Measurements from ENCODE around the gene UBL3. TPM values are rescaled to one million over a fixed set of nuclear protein-coding genes. Genes with fewer than 3 reads are reported as not detected.

UBL3 gene
- total RNA-seq, 1 experiment from 2014 or later: 19.0 TPM

DNA sequence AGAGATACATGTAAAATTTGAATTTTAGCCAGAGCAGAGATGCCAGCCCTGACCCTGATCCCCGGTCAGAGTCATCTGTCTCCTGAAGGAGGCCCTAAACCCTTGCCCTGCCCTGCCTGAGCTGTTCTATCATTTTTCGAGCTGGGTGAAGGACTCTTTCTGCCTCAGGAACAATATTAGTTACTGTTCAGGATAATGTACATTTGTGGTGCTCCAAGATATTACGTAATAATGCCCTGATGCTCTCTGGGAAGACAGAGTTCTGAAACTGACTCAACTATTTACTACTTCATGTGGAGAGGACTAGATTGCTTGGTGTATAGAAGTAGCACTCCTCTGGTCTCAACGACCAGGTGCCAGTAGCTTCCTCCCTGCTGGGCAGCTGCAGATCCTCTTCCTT is 37.9 kb upstream of the UBL3 start:
- H3K36me3 Mint-ChIP-seq (ENCODE audit: insufficient read depth in 1 of 3, low read depth in 3 of 3): no peaks in the 10 kb centered on the region
- H3K23ac ChIP-seq (ENCODE audit: insufficient read length, low read depth, low read length): no peak overlapping the region
- no peak overlapping the region for H4K5ac ChIP-seq (ENCODE audit: insufficient read length, low read depth, low read length)
- H3K79me1 ChIP-seq (ENCODE audit: insufficient read depth, low read depth, low read length, poor library complexity, severe bottlenecking): no peaks in the 10 kb centered on the region
- H4K20me1 ChIP-seq (ENCODE audit: control insufficient read depth, insufficient read depth, insufficient read length): no peaks in the 10 kb centered on the region
- no peaks in the 10 kb centered on the region for H3K23me2 ChIP-seq (ENCODE audit: insufficient read length, low read depth, low read length, poor library complexity, severe bottlenecking)
- DNase-seq: no peak
- H3K9me3 Mint-ChIP-seq: no peaks in the 10 kb centered on the region
- H3K4me1 Mint-ChIP-seq: peaks cover 50 to 55% of the 10 kb centered on the region in 2 experiments
- no peak overlapping the region for H4K91ac ChIP-seq (ENCODE audit: insufficient read length, low read depth, low read length)
- no peak overlapping the region for H3K56ac ChIP-seq (ENCODE audit: insufficient read length, low read depth, low read length)
- no peak overlapping the region for H2BK15ac ChIP-seq (ENCODE audit: low read depth, low read length)
- no peak overlapping the region for H3T11ph ChIP-seq (ENCODE audit: low read length)
- H3K4ac ChIP-seq (ENCODE audit: low read depth, low read length): no peak overlapping the region
- no peak overlapping the region for H2BK12ac ChIP-seq (ENCODE audit: insufficient read length, low read depth, low read length)
- H3K4me2 ChIP-seq (ENCODE audit: insufficient read depth, insufficient read length, low read length): no peak overlapping the region
- H2AK5ac ChIP-seq (ENCODE audit: insufficient read length, low read length): no peak overlapping the region
- no peaks in the 10 kb centered on the region for H3K9me3 ChIP-seq (ENCODE audit: control insufficient read depth, low read depth, low read length)
- H3K27me3 ChIP-seq (ENCODE audit: insufficient read depth, low read length): no peaks in the 10 kb centered on the region
- no peak overlapping the region for H2BK120ac ChIP-seq (ENCODE audit: low read depth, low read length, poor library complexity, severe bottlenecking)
- no peak overlapping the region for H3K27ac ChIP-seq (ENCODE audit: insufficient read length, low read depth, low read length)
- no peak overlapping the region for H4K8ac ChIP-seq (replicated peaks; ENCODE audit: insufficient read length, low read depth, low read length)
- no peaks in the 10 kb centered on the region for H3K79me2 ChIP-seq (ENCODE audit: insufficient read depth, low read length)
- H3K4me3 Mint-ChIP-seq: peak overlapping the region in 1 of 2 experiments; percentile 5; a peak in 2 of 5 replicates
- H3K27ac Mint-ChIP-seq: no peak overlapping the region
- H3K27me3 Mint-ChIP-seq (ENCODE audit: low read depth): no peaks in the 10 kb centered on the region; the same call in 1 of the 2 replicates
- H2BK20ac ChIP-seq (ENCODE audit: low read depth, low read length, poor library complexity, severe bottlenecking): no peak overlapping the region
- H3K14ac ChIP-seq (ENCODE audit: insufficient read depth, low read length): no peak overlapping the region
- no peak overlapping the region for H3K9ac ChIP-seq (ENCODE audit: extremely low read depth, insufficient read length, low read length)
- no peak overlapping the region for H2AFZ ChIP-seq (ENCODE audit: low read length)
- peaks cover 5% of the 10 kb centered on the region; the same call in 1 of the 2 replicates for H3K4me1 ChIP-seq (ENCODE audit: insufficient read depth, low read length)
- no peak overlapping the region for H3K18ac ChIP-seq (ENCODE audit: insufficient read length, low read depth, low read length)
- WGBS (ENCODE audit: extremely low coverage, insufficient read length, low lambda C conversion rate): no CpG with 5 or more reads among the region's 4 CpGs
- H2BK5ac ChIP-seq (ENCODE audit: insufficient read length, low read length): no peak overlapping the region
- TF ChIP-seq, protein P1, sequence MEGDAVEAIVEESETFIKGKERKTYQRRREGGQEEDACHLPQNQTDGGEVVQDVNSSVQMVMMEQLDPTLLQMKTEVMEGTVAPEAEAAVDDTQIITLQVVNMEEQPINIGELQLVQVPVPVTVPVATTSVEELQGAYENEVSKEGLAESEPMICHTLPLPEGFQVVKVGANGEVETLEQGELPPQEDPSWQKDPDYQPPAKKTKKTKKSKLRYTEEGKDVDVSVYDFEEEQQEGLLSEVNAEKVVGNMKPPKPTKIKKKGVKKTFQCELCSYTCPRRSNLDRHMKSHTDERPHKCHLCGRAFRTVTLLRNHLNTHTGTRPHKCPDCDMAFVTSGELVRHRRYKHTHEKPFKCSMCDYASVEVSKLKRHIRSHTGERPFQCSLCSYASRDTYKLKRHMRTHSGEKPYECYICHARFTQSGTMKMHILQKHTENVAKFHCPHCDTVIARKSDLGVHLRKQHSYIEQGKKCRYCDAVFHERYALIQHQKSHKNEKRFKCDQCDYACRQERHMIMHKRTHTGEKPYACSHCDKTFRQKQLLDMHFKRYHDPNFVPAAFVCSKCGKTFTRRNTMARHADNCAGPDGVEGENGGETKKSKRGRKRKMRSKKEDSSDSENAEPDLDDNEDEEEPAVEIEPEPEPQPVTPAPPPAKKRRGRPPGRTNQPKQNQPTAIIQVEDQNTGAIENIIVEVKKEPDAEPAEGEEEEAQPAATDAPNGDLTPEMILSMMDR (conservative IDR thresholded peaks at IDR 0.05): no peak
